Kidney epithelial cell (primary cell): Measurements from ENCODE around the gene ADAP1. TPM values are rescaled to one million over a fixed set of nuclear protein-coding genes. Genes with fewer than 3 reads are reported as not detected.
A peak's percentile ranks its signal among the peaks of the same experiment; 100 is the strongest.

ENCODE experiments used
- DNase-seq: peaks from one replicate; pipeline ENCODE4 v3.0.0-alpha.2; 2010; ENCODE audit warnings: low read depth
- H3K27me3 ChIP-seq: 2 replicates; pipeline ENCODE4 v1.6.0; 2011; ENCODE audit warnings: low read length; ENCODE audit not compliant: control insufficient read depth, insufficient read depth
- H3K36me3 ChIP-seq: 2 replicates; pipeline ENCODE4 v1.5.1; 2011; ENCODE audit warnings: low read length; ENCODE audit not compliant: control insufficient read depth, insufficient read depth
- H3K4me3 ChIP-seq: 2 replicates; pipeline ENCODE4 v1.5.1; 2011; ENCODE audit warnings: low read depth, mild to moderate bottlenecking, control low read depth, low read length
- CTCF ChIP-seq: IDR thresholded peaks from 2 replicates; pipeline ENCODE4 v1.5.1; 2011; ENCODE audit warnings: mild to moderate bottlenecking, moderate library complexity, low read length, control low read depth, inconsistent platforms; ENCODE audit not compliant: insufficient read depth, poor library complexity, severe bottlenecking
- total RNA-seq: library from RNA; depleted of rRNA; stranded (reverse); fragments of >200 nt; gene quantifications from 2 replicates; pipeline ENCODE4 v1.2.3, GENCODE V29; 2015

Gene ADAP1
- total RNA-seq, 1 donor from 2014 or later = 14.3 TPM

- TF ChIP-seq CTCF = no peak
- DNase-seq = no peak
Measured at GRCh38 chr7:869348-869747, 85.1 kb downstream of the ADAP1 start.

GRCh38 chr7:868189-868486 is 86.3 kb downstream of the ADAP1 start:
- no peak for DNase-seq
- no peaks in the 10 kb centered on the region for H3K27me3 ChIP-seq
- peaks cover 6% of the 10 kb centered on the region for H3K36me3 ChIP-seq
- H3K4me3 ChIP-seq = no peak overlapping the region
- TF ChIP-seq CTCF = no peak

More at GRCh38 chr7:869348-869747, 85.1 kb downstream of the ADAP1 start:
- no peaks in the 10 kb centered on the region for H3K27me3 ChIP-seq
- H3K4me3 ChIP-seq = no peak overlapping the region
- H3K36me3 ChIP-seq = peaks cover 6% of the 10 kb centered on the region

- no peak overlapping the region for H3K4me3 ChIP-seq
- peak; percentile 37 for DNase-seq
- peaks cover 6% of the 10 kb centered on the region for H3K36me3 ChIP-seq
- H3K27me3 ChIP-seq = no peaks in the 10 kb centered on the region
- TF ChIP-seq CTCF = no peak
Measured at GRCh38 chr7:867406-868188, 86.9 kb downstream of the ADAP1 start.

- peaks cover 5% of the 10 kb centered on the region for H3K36me3 ChIP-seq
- H3K27me3 ChIP-seq = no peaks in the 10 kb centered on the region
- TF ChIP-seq CTCF = no peak
- DNase-seq = no peak
- no peak overlapping the region for H3K4me3 ChIP-seq
Measured at GRCh38 chr7:867001-867405, 87.5 kb downstream of the ADAP1 start.

- TF ChIP-seq CTCF = no peak
- Histone ChIP-seq H3K4me3 (no peak overlapping the region), H3K27me3 (no peaks in the 10 kb centered on the region), H3K36me3 (peaks cover 4% of the 10 kb centered on the region)
- DNase-seq = no peak
Measured at GRCh38 chr7:865921-866320, 88.6 kb downstream of the ADAP1 start.

- no peak for DNase-seq
- no peaks in the 10 kb centered on the region for H3K27me3 ChIP-seq
- TF ChIP-seq CTCF = no peak
- H3K36me3 ChIP-seq = peaks cover 4% of the 10 kb centered on the region
- no peak overlapping the region for H3K4me3 ChIP-seq
Measured at GRCh38 chr7:863106-863505, 91.4 kb downstream of the ADAP1 start.
